H9 (cell line): Measurements from ENCODE around the gene JAKMIP3. TPM values are rescaled to one million over a fixed set of nuclear protein-coding genes. Genes with fewer than 3 reads are reported as not detected.

Experiments
- DNase-seq: peaks from one replicate; pipeline ENCODE4 v3.0.0-alpha.2; 2017
- H2AFZ ChIP-seq: one replicate; pipeline ENCODE4 v1.6.1; 2013; ENCODE audit warnings: mild to moderate bottlenecking, low read length, control low read depth, moderate library complexity
- H2AK5ac ChIP-seq: 2 replicates; pipeline ENCODE4 v1.6.1; 2013; ENCODE audit warnings: low read length, control low read depth, mixed read lengths; ENCODE audit not compliant: insufficient read length
- H2BK120ac ChIP-seq: one replicate; pipeline ENCODE4 v1.6.1; 2013; ENCODE audit warnings: low read depth, mild to moderate bottlenecking, low read length, control low read depth, inconsistent platforms; ENCODE audit not compliant: poor library complexity, severe bottlenecking
- H2BK12ac ChIP-seq: 2 replicates; pipeline ENCODE4 v1.6.1; 2013; ENCODE audit warnings: low read length, control low read depth, mixed read lengths, low read depth; ENCODE audit not compliant: insufficient read length
- H2BK15ac ChIP-seq: 2 replicates; pipeline ENCODE4 v1.6.1; 2013; ENCODE audit warnings: low read depth, low read length, control low read depth
- H2BK20ac ChIP-seq: one replicate; pipeline ENCODE4 v1.6.1; 2013; ENCODE audit warnings: low read depth, mild to moderate bottlenecking, low read length, control low read depth, inconsistent platforms; ENCODE audit not compliant: poor library complexity, severe bottlenecking
- H2BK5ac ChIP-seq: 2 replicates; pipeline ENCODE4 v1.6.1; 2013; ENCODE audit warnings: low read length, control low read depth, mixed read lengths; ENCODE audit not compliant: insufficient read length
- H3K14ac ChIP-seq: 2 replicates; pipeline ENCODE4 v1.6.1; 2013; ENCODE audit warnings: low read length, control low read depth; ENCODE audit not compliant: insufficient read depth
- H3K18ac ChIP-seq: 2 replicates; pipeline ENCODE4 v1.6.1; 2013; ENCODE audit warnings: low read depth, mild to moderate bottlenecking, mixed read lengths, low read length, control low read depth; ENCODE audit not compliant: insufficient read length
- H3K23ac ChIP-seq: 2 replicates; pipeline ENCODE4 v1.6.1; 2013; ENCODE audit warnings: low read length, control low read depth, mixed read lengths, low read depth; ENCODE audit not compliant: insufficient read length
- H3K23me2 ChIP-seq: 2 replicates; pipeline ENCODE4 v1.6.1; 2013; ENCODE audit warnings: low read depth, mild to moderate bottlenecking, mixed read lengths, low read length, control low read depth; ENCODE audit not compliant: insufficient read length, poor library complexity, severe bottlenecking
- H3K27ac ChIP-seq: 2 replicates; pipeline ENCODE4 v1.5.1; 2013; ENCODE audit warnings: low read length, control low read depth, mixed read lengths, low read depth; ENCODE audit not compliant: insufficient read length
- H3K27me3 ChIP-seq: 2 replicates; pipeline ENCODE4 v1.6.1; 2013; ENCODE audit warnings: low read length, control low read depth, inconsistent platforms; ENCODE audit not compliant: insufficient read depth
- H3K4ac ChIP-seq: 2 replicates; pipeline ENCODE4 v1.6.1; 2013; ENCODE audit warnings: low read depth, mild to moderate bottlenecking, control low read depth, inconsistent platforms, low read length, moderate library complexity
- H3K4me1 ChIP-seq: 2 replicates; pipeline ENCODE4 v1.6.1; 2013; ENCODE audit warnings: low read length, control low read depth, inconsistent platforms; ENCODE audit not compliant: insufficient read depth
- H3K4me2 ChIP-seq: 2 replicates; pipeline ENCODE4 v1.6.1; 2013; ENCODE audit warnings: low read length, control low read depth, mixed read lengths; ENCODE audit not compliant: insufficient read length, insufficient read depth
- H3K56ac ChIP-seq: 2 replicates; pipeline ENCODE4 v1.6.1; 2013; ENCODE audit warnings: low read depth, mild to moderate bottlenecking, mixed read lengths, low read length, control low read depth; ENCODE audit not compliant: insufficient read length
- H3K79me1 ChIP-seq: 2 replicates; pipeline ENCODE4 v1.6.1; 2013; ENCODE audit warnings: low read depth, mild to moderate bottlenecking, moderate library complexity, low read length, control low read depth, inconsistent platforms; ENCODE audit not compliant: insufficient read depth, poor library complexity, severe bottlenecking
- H3K79me2 ChIP-seq: 2 replicates; pipeline ENCODE4 v1.6.1; 2013; ENCODE audit warnings: low read length, control low read depth, inconsistent platforms; ENCODE audit not compliant: insufficient read depth
- H3K9ac ChIP-seq: 2 replicates; pipeline ENCODE4 v1.6.1; 2013; ENCODE audit warnings: low read length, control low read depth, mixed read lengths; ENCODE audit not compliant: insufficient read length; ENCODE audit errors: extremely low read depth
- H3K9me3 ChIP-seq: one replicate; pipeline ENCODE4 v1.6.1; 2013; ENCODE audit warnings: low read depth, low read length, inconsistent platforms; ENCODE audit not compliant: control insufficient read depth
- H3T11ph ChIP-seq: one replicate; pipeline ENCODE4 v1.6.1; 2013; ENCODE audit warnings: mild to moderate bottlenecking, low read length, control low read depth, inconsistent platforms
- H4K20me1 ChIP-seq: one replicate; pipeline ENCODE4 v1.6.1; 2013; ENCODE audit not compliant: control insufficient read depth, insufficient read length, insufficient read depth
- H4K5ac ChIP-seq: 2 replicates; pipeline ENCODE4 v1.6.1; 2013; ENCODE audit warnings: low read depth, mild to moderate bottlenecking, mixed read lengths, low read length, control low read depth; ENCODE audit not compliant: insufficient read length
- H4K8ac ChIP-seq: replicated peaks from 2 replicates; pipeline ENCODE4 v1.6.1; 2013; ENCODE audit warnings: low read length, control low read depth, mixed read lengths, low read depth; ENCODE audit not compliant: insufficient read length
- H4K91ac ChIP-seq: 2 replicates; pipeline ENCODE4 v1.6.1; 2013; ENCODE audit warnings: low read depth, mild to moderate bottlenecking, moderate library complexity, mixed read lengths, low read length, control low read depth; ENCODE audit not compliant: insufficient read length
- H3K27ac Mint-ChIP-seq, 3 experiments: 2 replicates in 2 of 3; 3 replicates in 1 of 3; pipeline ENCODE4 v1.8.0; 2020 to 2021; ENCODE audit warnings: mixed read lengths in 3 of 3, mild to moderate bottlenecking in 1 of 3, moderate library complexity in 1 of 3
- H3K27me3 Mint-ChIP-seq: 2 replicates; pipeline ENCODE4 v1.8.0; 2021; ENCODE audit warnings: low read depth, mild to moderate bottlenecking, moderate library complexity, mixed read lengths
- H3K36me3 Mint-ChIP-seq, 3 experiments: 2 replicates in 2 of 3; 3 replicates in 1 of 3; pipeline ENCODE4 v1.8.0; 2020 to 2021; ENCODE audit warnings: low read depth in 3 of 3, mixed read lengths in 3 of 3; ENCODE audit not compliant: insufficient read depth in 1 of 3
- H3K4me1 Mint-ChIP-seq, 2 experiments: 2 replicates each; pipeline ENCODE4 v1.8.0; 2020; ENCODE audit warnings: mixed read lengths in 2 of 2
- H3K4me3 Mint-ChIP-seq, 2 experiments: 2 replicates in 1 of 2; 3 replicates in 1 of 2; pipeline ENCODE4 v1.8.0; 2020 to 2021; ENCODE audit warnings: mild to moderate bottlenecking in 2 of 2, mixed read lengths in 2 of 2, moderate library complexity in 1 of 2
- H3K9me3 Mint-ChIP-seq, 2 experiments: 2 replicates in 1 of 2; 3 replicates in 1 of 2; pipeline ENCODE4 v1.8.0; 2020; ENCODE audit warnings: mild to moderate bottlenecking in 2 of 2, mixed read lengths in 2 of 2, moderate library complexity in 1 of 2
- WGBS: extraction: QIAGEN DNeasy Blood & Tissue Kit; methylation state at CpG from one replicate; pipeline ENCODE4 v1.1.7; 2013; ENCODE audit warnings: missing lambda C conversion rate, low lambda C conversion rate, mixed read lengths; ENCODE audit not compliant: insufficient read length; ENCODE audit errors: extremely low coverage; 5-methylcytosine and 5-hydroxymethylcytosine counted together
- total RNA-seq: library from RNA; stranded (reverse); gene quantifications from 2 replicates; pipeline ENCODE4 v1.2.1, GENCODE V29; 2021
- TF ChIP-seq, protein P1 (sequence below): fragments of 200-600 bp; sonication (generic); conservative IDR thresholded peaks from 3 replicates; pipeline ENCODE4 v1.8.0; 2021; ENCODE audit warnings: antibody characterized with exemption, mild to moderate bottlenecking

JAKMIP3 gene
- total RNA-seq, 1 experiment from 2014 or later, result 0.50 TPM

DNA sequence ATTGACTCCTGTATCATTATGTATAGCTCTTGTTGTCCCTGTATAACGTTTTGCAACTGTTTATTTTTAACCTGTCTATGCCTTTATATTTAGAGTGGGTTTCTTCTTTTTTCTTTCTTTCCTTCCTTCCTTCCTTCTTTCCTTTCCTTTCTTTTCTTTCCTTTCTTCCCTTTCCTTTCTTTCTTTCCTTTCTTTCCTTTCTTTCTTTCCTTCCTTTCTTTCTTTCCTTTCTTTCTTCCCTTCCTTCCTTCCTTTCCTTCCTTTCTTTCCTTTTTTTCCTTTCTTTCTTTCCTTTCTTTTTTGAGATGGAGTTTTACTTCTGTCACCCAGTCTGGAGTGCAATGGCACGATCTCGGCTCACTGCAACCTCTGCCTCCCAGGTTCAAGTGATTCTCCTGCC is 5.9 kb downstream of the JAKMIP3 start:
- no peak overlapping the region for H4K91ac ChIP-seq
- no peak overlapping the region; a peak in 1 of 5 replicates for H3K4me3 Mint-ChIP-seq
- no peaks in the 10 kb centered on the region for H3K79me2 ChIP-seq
- H2BK20ac ChIP-seq, result no peak overlapping the region
- H2AK5ac ChIP-seq, result no peak overlapping the region
- H3K4me1 ChIP-seq, result no peaks in the 10 kb centered on the region
- H3K4me1 Mint-ChIP-seq, result peaks cover 5 to 6% of the 10 kb centered on the region in 2 experiments
- H3K14ac ChIP-seq, result no peak overlapping the region
- H4K20me1 ChIP-seq, result no peaks in the 10 kb centered on the region
- no peak overlapping the region for H3K56ac ChIP-seq
- H3K36me3 Mint-ChIP-seq, result no peaks in the 10 kb centered on the region; a peak in 1 of 7 replicates
- H3K18ac ChIP-seq, result no peak overlapping the region
- no peak overlapping the region for H3K27ac ChIP-seq
- H3K27me3 ChIP-seq, result no peaks in the 10 kb centered on the region
- H3K23ac ChIP-seq, result no peak overlapping the region
- H3T11ph ChIP-seq, result no peak overlapping the region
- no peak overlapping the region for H2BK12ac ChIP-seq
- H3K9me3 ChIP-seq, result no peaks in the 10 kb centered on the region
- H2BK5ac ChIP-seq, result no peak overlapping the region
- WGBS, result no CpG with 5 or more reads among the region's 3 CpGs
- no peak overlapping the region for H3K4me2 ChIP-seq
- TF ChIP-seq, protein P1, sequence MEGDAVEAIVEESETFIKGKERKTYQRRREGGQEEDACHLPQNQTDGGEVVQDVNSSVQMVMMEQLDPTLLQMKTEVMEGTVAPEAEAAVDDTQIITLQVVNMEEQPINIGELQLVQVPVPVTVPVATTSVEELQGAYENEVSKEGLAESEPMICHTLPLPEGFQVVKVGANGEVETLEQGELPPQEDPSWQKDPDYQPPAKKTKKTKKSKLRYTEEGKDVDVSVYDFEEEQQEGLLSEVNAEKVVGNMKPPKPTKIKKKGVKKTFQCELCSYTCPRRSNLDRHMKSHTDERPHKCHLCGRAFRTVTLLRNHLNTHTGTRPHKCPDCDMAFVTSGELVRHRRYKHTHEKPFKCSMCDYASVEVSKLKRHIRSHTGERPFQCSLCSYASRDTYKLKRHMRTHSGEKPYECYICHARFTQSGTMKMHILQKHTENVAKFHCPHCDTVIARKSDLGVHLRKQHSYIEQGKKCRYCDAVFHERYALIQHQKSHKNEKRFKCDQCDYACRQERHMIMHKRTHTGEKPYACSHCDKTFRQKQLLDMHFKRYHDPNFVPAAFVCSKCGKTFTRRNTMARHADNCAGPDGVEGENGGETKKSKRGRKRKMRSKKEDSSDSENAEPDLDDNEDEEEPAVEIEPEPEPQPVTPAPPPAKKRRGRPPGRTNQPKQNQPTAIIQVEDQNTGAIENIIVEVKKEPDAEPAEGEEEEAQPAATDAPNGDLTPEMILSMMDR, result no peak
- no peak overlapping the region for H2AFZ ChIP-seq
- DNase-seq, result no peak
- H2BK120ac ChIP-seq, result no peak overlapping the region
- no peak overlapping the region for H4K8ac ChIP-seq
- peaks cover 12% of the 10 kb centered on the region for H3K27me3 Mint-ChIP-seq
- no peak overlapping the region for H3K27ac Mint-ChIP-seq
- H3K9ac ChIP-seq, result no peak overlapping the region
- H4K5ac ChIP-seq, result no peak overlapping the region
- H3K23me2 ChIP-seq, result no peaks in the 10 kb centered on the region
- peaks cover 0 to 3% of the 10 kb centered on the region in 2 experiments; a peak in 2 of 5 replicates for H3K9me3 Mint-ChIP-seq
- no peak overlapping the region for H3K4ac ChIP-seq
- no peak overlapping the region for H2BK15ac ChIP-seq
- H3K79me1 ChIP-seq, result no peaks in the 10 kb centered on the region
